ENCODE results near the gene ZNF438.

GRCh38 chr10:31073211-31073610 lies 41.5 kb upstream of the ZNF438 start:
- no peak for TF ChIP-seq MNT (IDR thresholded peaks at IDR 0.05)
- TF ChIP-seq THRA (CRISPR knock-in tag; IDR thresholded peaks at IDR 0.05; ENCODE audit: borderline replicate concordance): no peak
- TF ChIP-seq CAMTA2 (CRISPR knock-in tag; IDR thresholded peaks at IDR 0.05; ENCODE audit: borderline replicate concordance): no peak
- TF ChIP-seq SIN3A (IDR thresholded peaks at IDR 0.05; ENCODE audit: borderline replicate concordance, low read depth, low read length): no peak
- no peak for TF ChIP-seq CTCF (CRISPR knock-in tag; IDR thresholded peaks at IDR 0.05)
- TF ChIP-seq U2AF1 (optimal IDR thresholded peaks at IDR 0.05; ENCODE audit: low read depth, low read length): no peak
- TF ChIP-seq POLR2AphosphoS5 (IDR thresholded peaks at IDR 0.05; ENCODE audit: low read depth, low read length): no peak
- no peak for TF ChIP-seq FOXK2 (IDR thresholded peaks at IDR 0.05)
- TF ChIP-seq DNMT1 (CRISPR knock-in tag; IDR thresholded peaks at IDR 0.05): no peak
- TF ChIP-seq GFI1 (CRISPR knock-in tag; IDR thresholded peaks at IDR 0.05; ENCODE audit: borderline replicate concordance): no peak
- no peak for TF ChIP-seq PAXIP1 (CRISPR knock-in tag; conservative IDR thresholded peaks at IDR 0.05)
- no peak for TF ChIP-seq FIP1L1 (IDR thresholded peaks at IDR 0.05; ENCODE audit: borderline replicate concordance, insufficient read depth, low read depth, low read length)
- no peak for TF ChIP-seq CHD2 (IDR thresholded peaks at IDR 0.05; ENCODE audit: low read depth, low read length)
- no peak for TF ChIP-seq PCBP2 (optimal IDR thresholded peaks at IDR 0.05; ENCODE audit: low read depth, low read length, poor library complexity, severe bottlenecking)

Data from HepG2 (cell line).